H9 (cell line): ENCODE results near the gene SPAG4. TPM values are rescaled to one million over a fixed set of nuclear protein-coding genes. Genes with fewer than 3 reads are reported as not detected.

Experiments
- DNase-seq: peaks from one replicate; pipeline ENCODE4 v3.0.0-alpha.2; 2017
- H2AFZ ChIP-seq: one replicate; pipeline ENCODE4 v1.6.1; 2013; ENCODE audit warnings: mild to moderate bottlenecking, low read length, control low read depth, moderate library complexity
- H2AK5ac ChIP-seq: 2 replicates; pipeline ENCODE4 v1.6.1; 2013; ENCODE audit warnings: low read length, control low read depth, mixed read lengths; ENCODE audit not compliant: insufficient read length
- H2BK120ac ChIP-seq: one replicate; pipeline ENCODE4 v1.6.1; 2013; ENCODE audit warnings: low read depth, mild to moderate bottlenecking, low read length, control low read depth, inconsistent platforms; ENCODE audit not compliant: poor library complexity, severe bottlenecking
- H2BK12ac ChIP-seq: 2 replicates; pipeline ENCODE4 v1.6.1; 2013; ENCODE audit warnings: low read length, control low read depth, mixed read lengths, low read depth; ENCODE audit not compliant: insufficient read length
- H2BK15ac ChIP-seq: 2 replicates; pipeline ENCODE4 v1.6.1; 2013; ENCODE audit warnings: low read depth, low read length, control low read depth
- H2BK20ac ChIP-seq: one replicate; pipeline ENCODE4 v1.6.1; 2013; ENCODE audit warnings: low read depth, mild to moderate bottlenecking, low read length, control low read depth, inconsistent platforms; ENCODE audit not compliant: poor library complexity, severe bottlenecking
- H2BK5ac ChIP-seq: 2 replicates; pipeline ENCODE4 v1.6.1; 2013; ENCODE audit warnings: low read length, control low read depth, mixed read lengths; ENCODE audit not compliant: insufficient read length
- H3K14ac ChIP-seq: 2 replicates; pipeline ENCODE4 v1.6.1; 2013; ENCODE audit warnings: low read length, control low read depth; ENCODE audit not compliant: insufficient read depth
- H3K18ac ChIP-seq: 2 replicates; pipeline ENCODE4 v1.6.1; 2013; ENCODE audit warnings: low read depth, mild to moderate bottlenecking, mixed read lengths, low read length, control low read depth; ENCODE audit not compliant: insufficient read length
- H3K23ac ChIP-seq: 2 replicates; pipeline ENCODE4 v1.6.1; 2013; ENCODE audit warnings: low read length, control low read depth, mixed read lengths, low read depth; ENCODE audit not compliant: insufficient read length
- H3K23me2 ChIP-seq: 2 replicates; pipeline ENCODE4 v1.6.1; 2013; ENCODE audit warnings: low read depth, mild to moderate bottlenecking, mixed read lengths, low read length, control low read depth; ENCODE audit not compliant: insufficient read length, poor library complexity, severe bottlenecking
- H3K27ac ChIP-seq: 2 replicates; pipeline ENCODE4 v1.5.1; 2013; ENCODE audit warnings: low read length, control low read depth, mixed read lengths, low read depth; ENCODE audit not compliant: insufficient read length
- H3K27me3 ChIP-seq: 2 replicates; pipeline ENCODE4 v1.6.1; 2013; ENCODE audit warnings: low read length, control low read depth, inconsistent platforms; ENCODE audit not compliant: insufficient read depth
- H3K4ac ChIP-seq: 2 replicates; pipeline ENCODE4 v1.6.1; 2013; ENCODE audit warnings: low read depth, mild to moderate bottlenecking, control low read depth, inconsistent platforms, low read length, moderate library complexity
- H3K4me1 ChIP-seq: 2 replicates; pipeline ENCODE4 v1.6.1; 2013; ENCODE audit warnings: low read length, control low read depth, inconsistent platforms; ENCODE audit not compliant: insufficient read depth
- H3K4me2 ChIP-seq: 2 replicates; pipeline ENCODE4 v1.6.1; 2013; ENCODE audit warnings: low read length, control low read depth, mixed read lengths; ENCODE audit not compliant: insufficient read length, insufficient read depth
- H3K56ac ChIP-seq: 2 replicates; pipeline ENCODE4 v1.6.1; 2013; ENCODE audit warnings: low read depth, mild to moderate bottlenecking, mixed read lengths, low read length, control low read depth; ENCODE audit not compliant: insufficient read length
- H3K79me1 ChIP-seq: 2 replicates; pipeline ENCODE4 v1.6.1; 2013; ENCODE audit warnings: low read depth, mild to moderate bottlenecking, moderate library complexity, low read length, control low read depth, inconsistent platforms; ENCODE audit not compliant: insufficient read depth, poor library complexity, severe bottlenecking
- H3K79me2 ChIP-seq: 2 replicates; pipeline ENCODE4 v1.6.1; 2013; ENCODE audit warnings: low read length, control low read depth, inconsistent platforms; ENCODE audit not compliant: insufficient read depth
- H3K9ac ChIP-seq: 2 replicates; pipeline ENCODE4 v1.6.1; 2013; ENCODE audit warnings: low read length, control low read depth, mixed read lengths; ENCODE audit not compliant: insufficient read length; ENCODE audit errors: extremely low read depth
- H3K9me3 ChIP-seq: one replicate; pipeline ENCODE4 v1.6.1; 2013; ENCODE audit warnings: low read depth, low read length, inconsistent platforms; ENCODE audit not compliant: control insufficient read depth
- H3T11ph ChIP-seq: one replicate; pipeline ENCODE4 v1.6.1; 2013; ENCODE audit warnings: mild to moderate bottlenecking, low read length, control low read depth, inconsistent platforms
- H4K20me1 ChIP-seq: one replicate; pipeline ENCODE4 v1.6.1; 2013; ENCODE audit not compliant: control insufficient read depth, insufficient read length, insufficient read depth
- H4K5ac ChIP-seq: 2 replicates; pipeline ENCODE4 v1.6.1; 2013; ENCODE audit warnings: low read depth, mild to moderate bottlenecking, mixed read lengths, low read length, control low read depth; ENCODE audit not compliant: insufficient read length
- H4K8ac ChIP-seq: replicated peaks from 2 replicates; pipeline ENCODE4 v1.6.1; 2013; ENCODE audit warnings: low read length, control low read depth, mixed read lengths, low read depth; ENCODE audit not compliant: insufficient read length
- H4K91ac ChIP-seq: 2 replicates; pipeline ENCODE4 v1.6.1; 2013; ENCODE audit warnings: low read depth, mild to moderate bottlenecking, moderate library complexity, mixed read lengths, low read length, control low read depth; ENCODE audit not compliant: insufficient read length
- H3K27ac Mint-ChIP-seq, 3 experiments: 2 replicates in 2 of 3; 3 replicates in 1 of 3; pipeline ENCODE4 v1.8.0; 2020 to 2021; ENCODE audit warnings: mixed read lengths in 3 of 3, mild to moderate bottlenecking in 1 of 3, moderate library complexity in 1 of 3
- H3K27me3 Mint-ChIP-seq: 2 replicates; pipeline ENCODE4 v1.8.0; 2021; ENCODE audit warnings: low read depth, mild to moderate bottlenecking, moderate library complexity, mixed read lengths
- H3K36me3 Mint-ChIP-seq, 3 experiments: 2 replicates in 2 of 3; 3 replicates in 1 of 3; pipeline ENCODE4 v1.8.0; 2020 to 2021; ENCODE audit warnings: low read depth in 3 of 3, mixed read lengths in 3 of 3; ENCODE audit not compliant: insufficient read depth in 1 of 3
- H3K4me1 Mint-ChIP-seq, 2 experiments: 2 replicates each; pipeline ENCODE4 v1.8.0; 2020; ENCODE audit warnings: mixed read lengths in 2 of 2
- H3K4me3 Mint-ChIP-seq, 2 experiments: 2 replicates in 1 of 2; 3 replicates in 1 of 2; pipeline ENCODE4 v1.8.0; 2020 to 2021; ENCODE audit warnings: mild to moderate bottlenecking in 2 of 2, mixed read lengths in 2 of 2, moderate library complexity in 1 of 2
- H3K9me3 Mint-ChIP-seq, 2 experiments: 2 replicates in 1 of 2; 3 replicates in 1 of 2; pipeline ENCODE4 v1.8.0; 2020; ENCODE audit warnings: mild to moderate bottlenecking in 2 of 2, mixed read lengths in 2 of 2, moderate library complexity in 1 of 2
- WGBS: extraction: QIAGEN DNeasy Blood & Tissue Kit; methylation state at CpG from one replicate; pipeline ENCODE4 v1.1.7; 2013; ENCODE audit warnings: missing lambda C conversion rate, low lambda C conversion rate, mixed read lengths; ENCODE audit not compliant: insufficient read length; ENCODE audit errors: extremely low coverage; 5-methylcytosine and 5-hydroxymethylcytosine counted together
- total RNA-seq: library from RNA; stranded (reverse); gene quantifications from 2 replicates; pipeline ENCODE4 v1.2.1, GENCODE V29; 2021
- TF ChIP-seq, protein P1 (sequence below): fragments of 200-600 bp; sonication (generic); conservative IDR thresholded peaks from 3 replicates; pipeline ENCODE4 v1.8.0; 2021; ENCODE audit warnings: antibody characterized with exemption, mild to moderate bottlenecking

SPAG4 gene
- total RNA-seq, 1 experiment from 2014 or later = 4.9 TPM

DNA sequence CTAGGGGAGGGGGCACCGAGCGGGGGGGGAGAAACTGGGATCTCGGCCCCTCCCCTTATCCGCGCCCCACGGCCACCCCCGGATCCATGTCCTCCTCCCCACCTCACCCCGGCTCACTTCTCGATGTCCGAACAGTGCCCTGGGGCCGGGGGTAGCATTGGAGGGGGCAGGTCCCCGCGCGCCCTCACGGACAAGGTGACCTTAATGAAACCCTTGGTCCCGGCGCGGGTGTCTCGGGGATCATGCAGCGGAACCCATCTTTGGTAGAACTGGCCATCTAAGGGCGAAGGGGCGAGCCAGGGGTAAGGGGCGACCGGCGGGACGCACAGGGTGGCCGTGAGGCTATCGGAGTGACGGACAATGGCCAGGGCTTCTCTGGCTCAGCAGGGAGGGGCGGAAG lies 13.6 kb upstream of the SPAG4 start:
- H2BK15ac ChIP-seq = no peak overlapping the region
- no peak overlapping the region for H3K56ac ChIP-seq
- no peaks in the 10 kb centered on the region for H3K79me2 ChIP-seq
- TF ChIP-seq, protein P1, sequence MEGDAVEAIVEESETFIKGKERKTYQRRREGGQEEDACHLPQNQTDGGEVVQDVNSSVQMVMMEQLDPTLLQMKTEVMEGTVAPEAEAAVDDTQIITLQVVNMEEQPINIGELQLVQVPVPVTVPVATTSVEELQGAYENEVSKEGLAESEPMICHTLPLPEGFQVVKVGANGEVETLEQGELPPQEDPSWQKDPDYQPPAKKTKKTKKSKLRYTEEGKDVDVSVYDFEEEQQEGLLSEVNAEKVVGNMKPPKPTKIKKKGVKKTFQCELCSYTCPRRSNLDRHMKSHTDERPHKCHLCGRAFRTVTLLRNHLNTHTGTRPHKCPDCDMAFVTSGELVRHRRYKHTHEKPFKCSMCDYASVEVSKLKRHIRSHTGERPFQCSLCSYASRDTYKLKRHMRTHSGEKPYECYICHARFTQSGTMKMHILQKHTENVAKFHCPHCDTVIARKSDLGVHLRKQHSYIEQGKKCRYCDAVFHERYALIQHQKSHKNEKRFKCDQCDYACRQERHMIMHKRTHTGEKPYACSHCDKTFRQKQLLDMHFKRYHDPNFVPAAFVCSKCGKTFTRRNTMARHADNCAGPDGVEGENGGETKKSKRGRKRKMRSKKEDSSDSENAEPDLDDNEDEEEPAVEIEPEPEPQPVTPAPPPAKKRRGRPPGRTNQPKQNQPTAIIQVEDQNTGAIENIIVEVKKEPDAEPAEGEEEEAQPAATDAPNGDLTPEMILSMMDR = no peak
- Mint-ChIP-seq H3K4me3 (peak overlapping the region; percentile 30 to 65; a peak in 4 of 5 replicates), H3K9me3 (no peaks in the 10 kb centered on the region), H3K27me3 (peaks cover 76% of the 10 kb centered on the region), H3K27ac (no peak overlapping the region), H3K4me1 (peaks cover 14 to 19% of the 10 kb centered on the region in 2 experiments), H3K36me3 (no peaks in the 10 kb centered on the region; a peak in 1 of 7 replicates)
- H3K27me3 ChIP-seq = peaks cover 12% of the 10 kb centered on the region; the same call in 1 of the 2 replicates
- H3K9ac ChIP-seq = no peak overlapping the region
- H2BK120ac ChIP-seq = no peak overlapping the region
- H3K18ac ChIP-seq = no peak overlapping the region
- no peak overlapping the region for H2BK20ac ChIP-seq
- H3K23ac ChIP-seq = no peak overlapping the region
- no peak overlapping the region for H2AFZ ChIP-seq
- no peak for DNase-seq
- H2AK5ac ChIP-seq = no peak overlapping the region
- H3K14ac ChIP-seq = peak overlapping the region; percentile 17; the same call in 1 of the 2 replicates
- no peak overlapping the region for H4K5ac ChIP-seq
- H3K79me1 ChIP-seq = no peaks in the 10 kb centered on the region
- no peak overlapping the region for H3K27ac ChIP-seq
- no peak overlapping the region for H2BK12ac ChIP-seq
- no peaks in the 10 kb centered on the region for H3K9me3 ChIP-seq
- H3K4me2 ChIP-seq = peak overlapping the region; percentile 81
- no CpG with 5 or more reads among the region's 30 CpGs for WGBS
- no peak overlapping the region for H3K4ac ChIP-seq
- no peak overlapping the region for H3T11ph ChIP-seq
- H2BK5ac ChIP-seq = no peak overlapping the region
- no peaks in the 10 kb centered on the region for H3K4me1 ChIP-seq
- no peak overlapping the region for H4K91ac ChIP-seq
- H4K20me1 ChIP-seq = no peaks in the 10 kb centered on the region
- no peak overlapping the region for H4K8ac ChIP-seq
- peaks cover 16% of the 10 kb centered on the region for H3K23me2 ChIP-seq
